ENCODE data around the gene SH2D7. TPM values are rescaled to one million over a fixed set of nuclear protein-coding genes. Genes with fewer than 3 reads are reported as not detected.

SH2D7 gene
- polyA plus RNA-seq (2011; rRNA removed) (not detected in 2 replicates), polyA plus RNA-seq (2017; fragmentation: RNase III; extraction: RNeasy Plus Mini Kit Qiagen cat#74134 plus additional on column Dnase treatment) (not detected in 3 replicates), polyA minus RNA-seq (2011; rRNA and poly(A)+ RNA removed) (not detected in 2 replicates)
- polyA plus RNA-seq (2012; cell fraction: cytosol; rRNA removed), result not detected in 2 replicates
- polyA plus RNA-seq (2012; cell fraction: nucleus; rRNA removed), result not detected in 2 replicates

DNA sequence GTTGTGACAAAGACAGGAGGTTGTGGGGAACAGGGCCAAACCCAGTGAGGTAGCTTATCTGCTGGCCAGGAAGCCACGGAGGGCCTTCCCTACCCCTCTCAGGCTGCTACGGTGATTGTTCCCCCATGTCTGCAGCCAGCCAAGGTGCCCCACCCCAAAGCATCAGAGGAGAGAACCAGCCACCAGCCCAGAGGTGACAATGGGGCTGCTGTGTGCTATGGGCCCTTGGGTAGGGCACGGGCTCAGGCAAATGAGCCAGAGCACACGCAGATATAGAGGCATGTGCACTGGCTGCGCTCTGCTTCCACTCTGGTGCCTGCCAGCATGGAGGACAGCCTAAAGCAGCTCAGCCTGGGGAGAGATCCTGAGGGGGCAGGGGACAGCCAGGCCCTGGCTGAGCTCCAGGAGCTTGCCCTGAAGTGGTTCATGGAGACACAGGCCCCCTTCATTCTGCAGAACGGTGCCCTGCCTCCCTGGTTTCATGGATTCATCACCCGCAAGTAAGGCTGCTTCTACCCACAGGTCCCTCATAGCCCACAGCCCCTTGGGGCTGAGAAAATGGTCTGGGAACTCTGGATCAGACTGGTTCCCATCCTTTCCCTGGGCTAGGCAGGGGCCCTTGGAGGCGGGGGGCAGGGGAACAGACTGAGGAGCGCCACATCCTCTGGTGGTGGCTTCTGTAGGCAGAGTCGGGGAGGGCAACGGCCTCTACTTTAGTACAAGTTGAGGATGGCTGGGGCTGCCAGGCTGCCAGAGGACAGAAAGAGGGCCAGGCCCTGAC lies at the start of gene SH2D7:
Gene SH2D7, plus strand, starts transcription at position 301 of the 781 bp plus-strand sequence. Its CDS starts 24 bp downstream, at position 325.
- 84% methylated on average over 10 of the region's 11 CpGs for WGBS (ENCODE audit: missing lambda C conversion rate)
- POLR2A ChIA-PET, result no interaction called here
- 0 out of 3 replicates have a peak, but pooled peaks cover 4% of the 10 kb centered on the region for H3K4me1 ChIP-seq
- no peak for TF ChIP-seq ELK1 (IDR thresholded peaks at IDR 0.05; ENCODE audit: low read depth, low read length)
- TF ChIP-seq CBX2 (IDR thresholded peaks at IDR 0.05; ENCODE audit: borderline replicate concordance, low read depth), result no peak
- no peak for TF ChIP-seq JUNB (IDR thresholded peaks at IDR 0.05)
- no peak for TF ChIP-seq CHD2 (IDR thresholded peaks at IDR 0.05; ENCODE audit: low read length, partially characterized antibody)
- TF ChIP-seq ZC3H11A (IDR thresholded peaks at IDR 0.05), result no peak
- no peak for TF ChIP-seq RFX5 (IDR thresholded peaks at IDR 0.05)
- TF ChIP-seq, protein P1, sequence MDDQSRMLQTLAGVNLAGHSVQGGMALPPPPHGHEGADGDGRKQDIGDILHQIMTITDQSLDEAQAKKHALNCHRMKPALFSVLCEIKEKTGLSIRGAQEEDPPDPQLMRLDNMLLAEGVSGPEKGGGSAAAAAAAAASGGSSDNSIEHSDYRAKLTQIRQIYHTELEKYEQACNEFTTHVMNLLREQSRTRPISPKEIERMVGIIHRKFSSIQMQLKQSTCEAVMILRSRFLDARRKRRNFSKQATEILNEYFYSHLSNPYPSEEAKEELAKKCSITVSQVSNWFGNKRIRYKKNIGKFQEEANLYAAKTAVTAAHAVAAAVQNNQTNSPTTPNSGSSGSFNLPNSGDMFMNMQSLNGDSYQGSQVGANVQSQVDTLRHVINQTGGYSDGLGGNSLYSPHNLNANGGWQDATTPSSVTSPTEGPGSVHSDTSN (IDR thresholded peaks at IDR 0.05), result no peak
- TF ChIP-seq HDAC2 (IDR thresholded peaks at IDR 0.05), result no peak
- TF ChIP-seq EP300 (IDR thresholded peaks at IDR 0.05), result no peak
- TF ChIP-seq SMC3 (IDR thresholded peaks at IDR 0.05), result no peak
- TF ChIP-seq NPAS2 (CRISPR knock-in tag; IDR thresholded peaks at IDR 0.05; ENCODE audit: borderline replicate concordance), result no peak
- H3K27ac ChIP-seq, result no peak within 1 kb of the TSS
- no peak within 1 kb of the TSS for H3K4me2 ChIP-seq
- H3K9me3 ChIP-seq, result no peaks in the 10 kb centered on the region
- FAIRE-seq (no peak), ATAC-seq (no peak; a peak in 2 of 6 replicates), DNase-seq (ENCODE audit: low read depth in 1 of 2, low spot score in 1 of 2) (no peak)
- H3K4me3 ChIP-seq, result no peak within 1 kb of the TSS
- CTCF ChIA-PET, result interaction anchor here (0.5 to 7.8 kb wide), 9 partner anchors 10 to 148 kb away, joined by 3 to 93 read pairs (median 4); partner anchors contain the start of genes CIB2 and TBC1D2B

DNA sequence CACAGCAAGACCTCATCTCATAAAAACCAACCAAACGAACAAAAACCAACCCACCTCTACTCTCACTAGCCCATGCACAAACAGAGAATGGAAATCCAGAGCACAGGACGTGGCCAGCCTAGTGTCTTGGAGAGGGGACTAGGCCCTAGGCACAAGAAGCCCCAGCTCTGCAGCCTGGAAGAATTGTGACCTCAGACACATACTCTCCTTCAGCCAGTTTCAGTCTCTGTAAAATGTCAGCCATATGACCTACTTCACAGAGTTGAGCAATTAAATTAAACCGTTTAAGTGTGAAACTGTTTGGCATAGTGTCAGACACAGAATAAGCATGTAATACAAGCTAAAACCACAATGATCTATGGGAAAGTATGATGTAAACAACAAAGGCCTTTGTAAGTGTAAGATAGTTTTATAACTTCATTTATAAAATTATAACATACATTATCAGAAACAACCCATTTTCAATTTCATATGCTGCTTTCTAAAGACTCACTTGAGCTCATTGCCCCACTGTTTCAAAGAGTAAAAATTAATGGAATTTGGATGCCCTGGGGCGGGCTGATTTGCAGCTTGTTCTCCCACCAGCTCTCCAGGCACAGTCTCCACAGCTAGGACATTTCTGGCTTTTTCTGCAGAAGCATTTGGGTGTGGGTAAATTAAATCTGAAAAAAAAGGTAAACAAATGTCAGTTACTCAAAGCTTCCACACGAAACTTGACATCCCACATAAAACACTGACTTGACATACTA lies 47.8 kb upstream of the SH2D7 start:
- no peak overlapping the region for H3K27ac ChIP-seq
- DNase-seq (ENCODE audit: low read depth in 1 of 2, low spot score in 1 of 2) (no peak), FAIRE-seq (no peak), ATAC-seq (no peak)
- CTCF ChIA-PET, result interaction anchor here (0.9 kb wide), 2 partner anchors 14 to 45 kb away, joined by 3 to 4 read pairs; no protein-coding TSS in a partner anchor
- H3K9me3 ChIP-seq, result no peaks in the 10 kb centered on the region
- TF ChIP-seq, protein P2, sequence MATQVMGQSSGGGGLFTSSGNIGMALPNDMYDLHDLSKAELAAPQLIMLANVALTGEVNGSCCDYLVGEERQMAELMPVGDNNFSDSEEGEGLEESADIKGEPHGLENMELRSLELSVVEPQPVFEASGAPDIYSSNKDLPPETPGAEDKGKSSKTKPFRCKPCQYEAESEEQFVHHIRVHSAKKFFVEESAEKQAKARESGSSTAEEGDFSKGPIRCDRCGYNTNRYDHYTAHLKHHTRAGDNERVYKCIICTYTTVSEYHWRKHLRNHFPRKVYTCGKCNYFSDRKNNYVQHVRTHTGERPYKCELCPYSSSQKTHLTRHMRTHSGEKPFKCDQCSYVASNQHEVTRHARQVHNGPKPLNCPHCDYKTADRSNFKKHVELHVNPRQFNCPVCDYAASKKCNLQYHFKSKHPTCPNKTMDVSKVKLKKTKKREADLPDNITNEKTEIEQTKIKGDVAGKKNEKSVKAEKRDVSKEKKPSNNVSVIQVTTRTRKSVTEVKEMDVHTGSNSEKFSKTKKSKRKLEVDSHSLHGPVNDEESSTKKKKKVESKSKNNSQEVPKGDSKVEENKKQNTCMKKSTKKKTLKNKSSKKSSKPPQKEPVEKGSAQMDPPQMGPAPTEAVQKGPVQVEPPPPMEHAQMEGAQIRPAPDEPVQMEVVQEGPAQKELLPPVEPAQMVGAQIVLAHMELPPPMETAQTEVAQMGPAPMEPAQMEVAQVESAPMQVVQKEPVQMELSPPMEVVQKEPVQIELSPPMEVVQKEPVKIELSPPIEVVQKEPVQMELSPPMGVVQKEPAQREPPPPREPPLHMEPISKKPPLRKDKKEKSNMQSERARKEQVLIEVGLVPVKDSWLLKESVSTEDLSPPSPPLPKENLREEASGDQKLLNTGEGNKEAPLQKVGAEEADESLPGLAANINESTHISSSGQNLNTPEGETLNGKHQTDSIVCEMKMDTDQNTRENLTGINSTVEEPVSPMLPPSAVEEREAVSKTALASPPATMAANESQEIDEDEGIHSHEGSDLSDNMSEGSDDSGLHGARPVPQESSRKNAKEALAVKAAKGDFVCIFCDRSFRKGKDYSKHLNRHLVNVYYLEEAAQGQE (IDR thresholded peaks at IDR 0.05), result no peak
- TF ChIP-seq PHF8 (IDR thresholded peaks at IDR 0.05; ENCODE audit: borderline replicate concordance, low read depth) (no peak), ZNF302 (CRISPR knock-in tag; IDR thresholded peaks at IDR 0.05) (no peak), ATOH8 (CRISPR knock-in tag; IDR thresholded peaks at IDR 0.05; ENCODE audit: low read depth) (no peak), EHMT2 (IDR thresholded peaks at IDR 0.05; ENCODE audit: low read depth) (no peak), NPAS2 (CRISPR knock-in tag; IDR thresholded peaks at IDR 0.05; ENCODE audit: borderline replicate concordance) (no peak), HEYL (CRISPR knock-in tag; IDR thresholded peaks at IDR 0.05) (no peak), ZFP36 (IDR thresholded peaks at IDR 0.05; ENCODE audit: borderline replicate concordance, partially characterized antibody) (no peak), MYC (IDR thresholded peaks at IDR 0.05; ENCODE audit: borderline replicate concordance, low read length) (no peak), EP300 (IDR thresholded peaks at IDR 0.05) (no peak), CHD2 (IDR thresholded peaks at IDR 0.05; ENCODE audit: low read length, partially characterized antibody) (no peak), NR3C1 (IDR thresholded peaks at IDR 0.05) (no peak), BHLHE40 (IDR thresholded peaks at IDR 0.05; ENCODE audit: low read depth, low read length) (no peak), POLR2AphosphoS2 (conservative IDR thresholded peaks at IDR 0.05; ENCODE audit: low read length) (no peak)
- TF ChIP-seq, protein P1 (IDR thresholded peaks at IDR 0.05), result no peak
- H3K4me1 ChIP-seq, result no peaks in the 10 kb centered on the region
- WGBS (ENCODE audit: missing lambda C conversion rate), result 61% methylated on average over 5 of the region's 5 CpGs
- POLR2A ChIA-PET, result no interaction called here
- no peak overlapping the region for H3K4me2 ChIP-seq
- no peak overlapping the region for H3K4me3 ChIP-seq

Measured in A549 (cell line).